H1 (cell line): ENCODE results near the gene HOXD4. TPM values are rescaled to one million over a fixed set of nuclear protein-coding genes. Genes with fewer than 3 reads are reported as not detected.

Experiments
- BCL11A ChIP-seq, 2 experiments: IDR thresholded peaks; one replicate each; pipeline ENCODE4 v1.6.1; 2011; ENCODE audit warnings: low read depth in 2 of 2, low read length in 2 of 2, mild to moderate bottlenecking in 2 of 2
- CEBPB ChIP-seq: IDR thresholded peaks from 2 replicates; pipeline ENCODE4 v1.6.1; 2012; ENCODE audit warnings: low read depth, low read length
- CTBP2 ChIP-seq: IDR thresholded peaks from 2 replicates; pipeline ENCODE4 v1.7.0; 2011; ENCODE audit warnings: borderline replicate concordance, mild to moderate bottlenecking, moderate library complexity, mixed read lengths, low read length; ENCODE audit not compliant: insufficient read depth, insufficient read length
- JUN ChIP-seq: IDR thresholded peaks from 2 replicates; pipeline ENCODE4 v1.6.1; 2011; ENCODE audit warnings: low read depth, mild to moderate bottlenecking, improper control_type of control experiment, low read length
- KDM5A ChIP-seq: fragments of 200-600 bp; IDR thresholded peaks from 2 replicates; pipeline ENCODE4 v1.7.1; 2012; ENCODE audit warnings: mild to moderate bottlenecking, low read length, inconsistent platforms, mixed read lengths
- NRF1 ChIP-seq: IDR thresholded peaks from 2 replicates; pipeline ENCODE4 v1.6.1; 2011; ENCODE audit warnings: mild to moderate bottlenecking, low read depth, low read length, improper control_type of control experiment
- PHF8 ChIP-seq: fragments of 200-600 bp; sonication (generic); conservative IDR thresholded peaks from 2 replicates; pipeline ENCODE4 v1.7.1; 2012; ENCODE audit warnings: low read depth, mild to moderate bottlenecking, inconsistent platforms, low read length, moderate library complexity
- RAD21 ChIP-seq, 2 experiments: IDR thresholded peaks in 1 of 2; conservative IDR thresholded peaks in 1 of 2; 2 replicates each; pipeline ENCODE4 v1.6.1; 2011; ENCODE audit warnings: low read depth in 2 of 2, low read length in 2 of 2, improper control_type of control experiment in 1 of 2, inconsistent platforms in 1 of 2, mild to moderate bottlenecking in 1 of 2, moderate library complexity in 1 of 2
- RNF2 ChIP-seq: fragments of 200-900, 300-1000 bp; sonication (generic); IDR thresholded peaks from 2 replicates; pipeline ENCODE4 v1.7.1; 2016; ENCODE audit warnings: borderline replicate concordance, low read depth, mild to moderate bottlenecking, antibody characterized with exemption, low read length; ENCODE audit not compliant: poor library complexity, severe bottlenecking; ENCODE audit errors: missing control alignments
- SP1 ChIP-seq: IDR thresholded peaks from 2 replicates; pipeline ENCODE4 v1.6.1; 2011; ENCODE audit warnings: low read depth, low read length
- polyA plus RNA-seq, 7 experiments: library from polyadenylated mRNA; depleted of rRNA in 3 of 7; stranded (reverse) in 5 of 7; unstranded in 2 of 7; fragments of >200 nt in 5 of 7; fragments of 200-250 nt in 2 of 7; gene quantifications; 1 replicate in 5 of 7; 2 replicates in 1 of 7; 4 replicates in 1 of 7; pipeline versions ENCODE4 v1.2.1 to v1.2.3, GENCODE V29; 2011 to 2013; ENCODE audit warnings: missing spikeins in 2 of 7, mixed read lengths in 2 of 7
- total RNA-seq: library from RNA; stranded (reverse); fragmentation: NEBNext Ultra II Directional; extraction: Animal tissue kit (Norgen Biotek cat#: 25700); gene quantifications from 2 replicates; pipeline ENCODE4 v1.2.1, GENCODE V29; 2021
- TF ChIP-seq, protein P1 (sequence below): IDR thresholded peaks from 2 replicates; pipeline ENCODE4 v1.6.1; 2012; ENCODE audit warnings: inconsistent platforms

Gene HOXD4
- total and polyA plus RNA-seq, 2 of the 8 experiments (the other 6 are each of a cell fraction or from before 2014, with no cell fraction given), result not detected

GRCh38 chr2:176128172-176128981, 23.0 kb upstream of the HOXD4 start (continued):
- TF ChIP-seq BCL11A (IDR thresholded peaks at IDR 0.05; ENCODE audit: low read depth in 2 of 2, low read length in 2 of 2), result no peak
- peak; percentile 94 for TF ChIP-seq RNF2
- 0 out of 2 replicates have a peak, but pooled peaks have one; percentile 30 for TF ChIP-seq SP1
- no peak for TF ChIP-seq NRF1
- TF ChIP-seq, protein P1, sequence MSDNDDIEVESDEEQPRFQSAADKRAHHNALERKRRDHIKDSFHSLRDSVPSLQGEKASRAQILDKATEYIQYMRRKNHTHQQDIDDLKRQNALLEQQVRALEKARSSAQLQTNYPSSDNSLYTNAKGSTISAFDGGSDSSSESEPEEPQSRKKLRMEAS, result no peak
- TF ChIP-seq KDM5A, result no peak
- TF ChIP-seq JUN, result no peak
- no peak for TF ChIP-seq PHF8
- TF ChIP-seq CTBP2, result no peak
- no peak for TF ChIP-seq RAD21 (IDR thresholded peaks at IDR 0.05 in 1 of 2, conservative IDR thresholded peaks at IDR 0.05 in 1 of 2; ENCODE audit: low read depth in 2 of 2, low read length in 2 of 2)
- TF ChIP-seq CEBPB, result no peak
